H1 (cell line): ENCODE results near the gene GEMIN7. TPM values are rescaled to one million over a fixed set of nuclear protein-coding genes. Genes with fewer than 3 reads are reported as not detected.

Experiments
- ASH2L ChIP-seq: fragments of 200-600, 300-600 bp; sonication (generic); IDR thresholded peaks from one replicate; pipeline ENCODE4 v1.7.1; 2017; ENCODE audit warnings: low read length
- ATF3 ChIP-seq: IDR thresholded peaks from 2 replicates; pipeline ENCODE4 v1.6.1; 2011; ENCODE audit warnings: low read depth, mild to moderate bottlenecking, low read length; ENCODE audit not compliant: insufficient read depth
- CHD7 ChIP-seq: fragments of 300-600 bp; sonication (generic); IDR thresholded peaks from 2 replicates; pipeline ENCODE4 v1.7.1; 2012; ENCODE audit warnings: low read length, moderate library complexity, mild to moderate bottlenecking, inconsistent platforms; ENCODE audit not compliant: insufficient replicate concordance
- E2F6 ChIP-seq: IDR thresholded peaks from 2 replicates; pipeline ENCODE4 v1.6.1; 2012; ENCODE audit warnings: inconsistent platforms
- GTF2F1 ChIP-seq: IDR thresholded peaks from 2 replicates; pipeline ENCODE4 v1.6.1; 2012; ENCODE audit warnings: low read depth, low read length, improper control_type of control experiment, borderline replicate concordance
- JUND ChIP-seq: IDR thresholded peaks from 2 replicates; pipeline ENCODE4 v1.6.1; 2011; ENCODE audit warnings: mild to moderate bottlenecking, improper control_type of control experiment, low read length
- MAFK ChIP-seq: IDR thresholded peaks from 2 replicates; pipeline ENCODE4 v1.6.1; 2012; ENCODE audit warnings: low read depth, mild to moderate bottlenecking, improper control_type of control experiment, low read length
- PHF8 ChIP-seq: fragments of 200-600 bp; sonication (generic); conservative IDR thresholded peaks from 2 replicates; pipeline ENCODE4 v1.7.1; 2012; ENCODE audit warnings: low read depth, mild to moderate bottlenecking, inconsistent platforms, low read length, moderate library complexity
- POLR2A ChIP-seq, 2 experiments: IDR thresholded peaks; 1 replicate in 1 of 2; 2 replicates in 1 of 2; pipeline ENCODE4 v1.6.1; 2011; ENCODE audit warnings: low read depth in 2 of 2, low read length in 2 of 2, mild to moderate bottlenecking in 2 of 2; ENCODE audit errors: control extremely low read depth in 1 of 2
- SIRT6 ChIP-seq: IDR thresholded peaks from one replicate; pipeline ENCODE4 v1.7.1; 2012; ENCODE audit warnings: low read length, inconsistent platforms
- SP1 ChIP-seq: IDR thresholded peaks from 2 replicates; pipeline ENCODE4 v1.6.1; 2011; ENCODE audit warnings: low read depth, low read length
- TBP ChIP-seq: IDR thresholded peaks from 2 replicates; pipeline ENCODE4 v1.6.1; 2011; ENCODE audit warnings: low read depth, low read length, improper control_type of control experiment
- polyA plus RNA-seq, 7 experiments: library from polyadenylated mRNA; depleted of rRNA in 3 of 7; stranded (reverse) in 5 of 7; unstranded in 2 of 7; fragments of >200 nt in 5 of 7; fragments of 200-250 nt in 2 of 7; gene quantifications; 1 replicate in 5 of 7; 2 replicates in 1 of 7; 4 replicates in 1 of 7; pipeline versions ENCODE4 v1.2.1 to v1.2.3, GENCODE V29; 2011 to 2013; ENCODE audit warnings: missing spikeins in 2 of 7, mixed read lengths in 2 of 7
- total RNA-seq: library from RNA; stranded (reverse); fragmentation: NEBNext Ultra II Directional; extraction: Animal tissue kit (Norgen Biotek cat#: 25700); gene quantifications from 2 replicates; pipeline ENCODE4 v1.2.1, GENCODE V29; 2021

GEMIN7 gene
- total and polyA plus RNA-seq, 2 of the 8 experiments (the other 6 are each of a cell fraction or from before 2014, with no cell fraction given) = 48.0 to 91.6 TPM

GRCh38 chr19:45119582-45119981, 40.5 kb downstream of the GEMIN7 start (continued):
- TF ChIP-seq CHD7 (no peak), SIRT6 (no peak), POLR2A (IDR thresholded peaks at IDR 0.05; ENCODE audit: control extremely low read depth in 1 of 2, low read depth in 2 of 2, low read length in 2 of 2) (no peak), JUND (no peak), ASH2L (no peak), TBP (no peak), E2F6 (no peak), SP1 (no peak), PHF8 (no peak), GTF2F1 (no peak), ATF3 (no peak), MAFK (no peak)
